Erythroblast (primary cell): ENCODE data around the gene OOSP4B.

Experiments used
- GATA1 ChIP-seq: IDR thresholded peaks from 2 replicates; pipeline ENCODE4 v1.6.1; 2011; ENCODE audit warnings: low read depth, mild to moderate bottlenecking, control low read depth, low read length, moderate library complexity
- POLR2A ChIP-seq: IDR thresholded peaks from 2 replicates; pipeline ENCODE4 v1.6.1; 2011; ENCODE audit warnings: mild to moderate bottlenecking, low read length

GRCh38 chr11:60078745-60079144 lies 61.8 kb downstream of the OOSP4B start:
- TF ChIP-seq POLR2A (no peak), GATA1 (no peak)
